Activated CD4-positive, alpha-beta T cell treated with anti-CD3 and anti-CD28 coated beads, Interleukin-2, Interleukin-6, amounts not matched to agents 100 ng/mL and 50 ng/mL, durations not matched to agents 16 hours and 8 hours (primary cell): ENCODE measurements around the gene DAP.

Experiments
- DNase-seq: peaks from one replicate; pipeline ENCODE4 v3.0.0-alpha.2; 2020

DAP gene

DNA sequence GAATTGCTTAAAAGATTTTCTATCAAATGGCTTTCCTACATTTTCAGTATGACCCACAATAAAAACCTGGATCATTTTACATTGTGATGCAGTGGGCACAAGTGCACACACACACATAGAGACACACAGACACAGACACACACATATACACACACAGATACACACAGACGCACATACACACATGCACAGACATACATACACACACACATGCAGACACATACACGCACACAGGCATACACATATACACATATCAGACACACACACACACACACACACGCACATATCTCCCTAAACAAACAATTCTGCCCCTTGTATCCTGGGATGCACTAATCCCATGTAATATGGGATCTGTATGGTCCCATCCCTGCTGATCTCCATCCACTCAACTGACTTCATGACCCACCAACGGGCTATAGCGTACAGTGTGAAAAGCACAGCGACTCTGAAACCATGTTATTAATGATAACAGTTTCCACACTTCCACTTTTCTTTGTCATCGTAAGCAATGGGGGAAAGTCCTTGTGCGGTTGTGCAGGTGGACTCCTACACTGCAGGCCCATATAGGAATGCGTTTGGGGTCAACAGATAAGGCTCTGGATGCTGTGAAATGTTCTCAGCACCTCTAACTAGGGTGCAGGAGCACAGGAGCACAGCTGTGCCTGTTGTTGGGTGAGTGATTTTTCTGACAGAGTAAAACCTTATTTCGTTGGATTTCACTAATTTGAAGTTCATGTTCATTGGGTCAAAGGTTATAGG lies 52.7 kb downstream of the DAP start:
- no peak for DNase-seq

- no peak for DNase-seq
These were observed 53.6 kb downstream of the DAP start for GRCh38 chr5:10707198-10708142.

DNA sequence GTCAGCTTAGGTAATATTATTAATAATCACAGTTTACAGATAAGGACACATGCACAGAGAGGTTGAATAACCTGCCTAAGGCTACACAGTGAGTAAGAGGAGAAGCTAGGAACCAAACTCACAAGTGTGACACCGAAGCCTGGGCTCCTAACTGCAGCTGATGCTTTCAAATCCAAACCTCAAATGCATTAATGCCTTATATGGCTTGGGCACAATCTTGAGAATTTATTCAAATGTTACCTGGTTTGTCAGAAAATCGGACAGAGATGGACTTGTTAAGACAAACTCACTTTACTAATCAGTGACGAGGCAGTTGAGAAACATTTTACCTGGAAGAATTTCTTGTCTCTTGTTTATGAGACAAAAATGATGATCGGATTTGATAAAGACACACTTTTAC lies 54.7 kb downstream of the DAP start:
- no peak for DNase-seq

GRCh38 chr5:10705747-10706146 lies 55.3 kb downstream of the DAP start:
- no peak for DNase-seq

DNA sequence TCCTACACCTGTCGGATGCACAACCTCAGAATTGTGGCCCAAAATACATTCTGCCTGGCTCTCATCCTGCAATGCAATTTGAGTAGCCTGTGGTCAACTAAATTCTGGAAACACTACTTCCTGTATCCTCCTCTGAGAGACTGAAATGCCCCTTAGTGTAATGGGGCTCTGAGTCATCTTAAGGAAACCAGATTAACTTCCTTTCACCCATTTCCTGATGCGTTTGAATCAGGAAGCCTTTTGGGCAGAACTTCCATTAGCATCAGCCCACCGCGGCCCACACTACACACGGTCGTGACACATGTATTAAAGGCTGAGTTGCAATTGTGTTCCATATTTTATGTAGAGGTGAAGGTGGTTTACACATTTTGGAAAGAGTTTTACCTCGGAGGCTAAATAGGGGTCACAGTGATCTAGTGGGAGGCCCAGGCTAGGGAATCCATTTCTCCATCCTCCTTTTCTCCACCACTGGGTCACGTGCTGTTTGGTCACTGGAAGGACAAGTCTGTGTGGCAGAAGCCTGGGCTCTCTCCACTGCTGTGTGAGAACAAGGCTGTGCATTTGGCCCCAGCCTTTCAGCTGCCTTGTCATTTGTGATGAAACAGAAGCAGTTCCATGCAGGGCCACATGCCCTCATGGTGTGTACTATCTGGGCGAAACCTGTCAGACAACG lies 55.9 kb downstream of the DAP start:
- DNase-seq, result peak; percentile 46

DNA sequence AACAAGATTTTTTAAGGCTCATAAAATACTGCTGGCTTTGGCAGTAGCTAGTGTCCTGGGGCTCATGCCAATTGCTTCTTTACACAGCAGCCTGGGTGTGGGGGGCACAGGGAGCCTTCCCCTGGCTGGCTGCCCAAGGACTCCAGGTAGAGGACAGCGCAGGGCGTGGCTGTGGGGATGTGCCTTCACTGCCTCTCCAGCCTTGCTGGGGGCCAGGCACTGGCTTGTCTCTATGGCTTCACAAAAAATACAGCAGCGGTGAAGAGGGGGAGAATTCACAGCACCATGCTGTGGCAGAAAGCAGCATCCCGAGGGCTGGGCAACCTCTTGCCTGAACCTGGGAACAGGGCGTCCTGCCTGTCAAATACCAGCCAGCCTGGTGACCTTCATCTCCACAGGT lies 57.4 kb downstream of the DAP start:
- DNase-seq, result no peak

- no peak for DNase-seq
These were observed 58.0 kb downstream of the DAP start for GRCh38 chr5:10702911-10703491.

DNA sequence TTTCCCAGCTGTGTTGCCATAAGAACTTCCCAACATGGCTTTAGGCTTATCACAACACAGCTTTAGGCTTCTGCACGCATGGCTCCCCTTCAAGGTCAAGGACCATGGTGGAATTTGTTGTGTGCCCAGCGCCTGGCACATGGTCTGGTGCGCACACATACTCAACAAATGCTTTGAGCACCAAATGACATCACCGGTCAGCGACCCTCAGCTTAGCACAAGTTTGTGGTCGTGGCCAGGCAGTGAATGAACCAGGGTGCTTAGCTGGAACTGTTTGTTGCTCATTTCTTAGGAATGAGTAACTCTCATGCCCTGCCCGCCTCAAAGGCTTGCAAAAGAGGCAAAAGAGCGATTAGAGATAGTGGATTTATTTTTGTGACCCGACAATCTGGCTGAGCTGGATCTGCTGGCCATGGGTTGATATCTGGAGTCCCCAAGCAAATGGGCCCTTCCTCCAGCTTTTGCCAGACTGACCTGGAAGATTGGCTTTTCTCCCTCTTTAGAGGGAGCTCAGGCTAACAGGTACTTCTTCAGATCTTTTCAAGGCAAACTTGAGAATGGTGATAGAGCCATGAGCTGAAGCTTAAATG lies 58.9 kb downstream of the DAP start:
- DNase-seq, result no peak

DNA sequence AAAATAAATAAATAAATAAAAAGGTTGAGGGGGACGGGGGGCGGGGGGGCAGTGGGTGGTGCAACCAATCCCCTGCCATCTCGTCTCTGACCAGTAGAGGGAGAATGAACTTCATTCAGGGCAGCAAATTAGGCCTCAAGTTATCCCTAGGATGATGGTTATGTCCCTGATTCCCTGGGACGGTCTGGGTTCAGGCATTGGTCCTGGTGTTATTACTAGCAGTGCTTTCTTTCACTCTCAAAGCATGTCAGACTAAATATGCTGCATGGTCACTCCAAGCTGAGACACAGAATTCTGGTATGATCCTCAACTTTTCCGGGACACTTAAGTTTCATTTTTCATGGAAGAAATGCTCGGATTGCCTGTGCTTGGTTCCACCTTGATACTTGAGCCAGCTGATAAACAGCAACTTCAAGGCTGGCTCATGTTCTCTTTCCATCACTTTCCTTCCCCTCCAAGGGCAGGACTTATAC lies 59.4 kb downstream of the DAP start:
- peak; percentile 49 for DNase-seq

DNA sequence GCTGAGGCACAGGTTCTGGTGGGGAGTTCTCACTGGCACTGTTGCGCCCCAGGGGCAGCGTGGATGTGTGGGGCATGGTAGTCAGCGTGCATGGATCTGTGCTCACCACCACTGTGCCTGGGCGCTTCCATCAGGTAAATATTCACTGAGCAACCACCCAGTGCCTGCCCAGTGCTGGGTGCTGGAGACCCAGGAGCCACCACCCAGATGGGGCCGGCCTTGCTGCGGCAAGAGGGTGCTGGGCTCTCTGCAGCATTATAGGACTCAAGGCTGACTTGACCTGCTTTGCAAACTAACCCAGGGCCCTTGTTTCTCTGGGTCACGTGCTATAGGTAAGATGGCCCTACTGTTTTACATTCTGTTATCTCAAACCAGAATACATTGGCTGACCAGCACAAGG lies 60.5 kb downstream of the DAP start:
- DNase-seq, result no peak

DNA sequence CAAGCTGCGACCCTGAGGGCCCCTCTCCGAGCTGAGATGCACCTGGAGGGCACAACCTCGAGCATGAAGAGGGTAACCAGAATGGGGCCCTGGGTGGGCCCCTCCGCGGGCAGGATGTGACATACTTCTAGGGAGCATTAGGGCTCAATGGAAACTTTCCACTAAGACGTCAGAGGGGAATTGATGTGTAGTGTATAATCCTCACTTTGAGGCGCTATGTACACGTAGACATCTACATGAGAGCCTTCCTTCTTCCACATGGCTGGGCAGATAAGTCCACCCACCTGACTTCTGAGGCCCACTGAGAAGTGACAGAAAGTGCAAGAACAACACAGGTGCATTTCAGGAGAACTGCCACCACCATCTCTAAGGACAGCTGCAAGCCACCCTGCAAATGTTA lies 61.0 kb downstream of the DAP start:
- no peak for DNase-seq

DNA sequence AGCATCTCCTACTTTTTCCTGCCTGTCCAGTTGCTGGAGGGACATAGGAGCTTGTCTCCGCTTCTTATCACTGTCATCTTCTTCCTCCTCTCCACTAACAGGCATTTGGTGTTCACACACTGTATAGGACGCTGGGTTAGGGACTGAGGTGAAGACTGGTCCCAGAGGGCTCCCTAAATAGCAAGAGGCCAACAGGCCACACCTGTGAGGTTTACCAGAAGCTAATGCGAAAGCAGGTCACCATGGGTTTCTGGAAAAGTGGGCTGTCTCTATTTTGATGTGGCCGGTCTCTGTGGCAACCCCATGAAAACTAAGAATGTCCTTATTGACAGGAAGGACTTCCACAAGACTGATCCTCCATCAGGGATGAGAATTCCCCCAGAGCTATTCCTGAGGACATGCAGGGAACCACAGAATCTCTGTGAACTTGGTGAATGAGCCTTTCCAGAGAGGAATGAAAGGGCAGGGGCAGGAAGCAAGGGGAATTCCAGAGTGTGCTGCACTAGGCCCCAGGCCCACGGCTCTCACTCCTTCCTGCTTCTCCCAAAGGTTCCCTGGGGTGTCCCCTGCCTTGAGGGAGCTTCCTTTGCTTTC lies 61.7 kb downstream of the DAP start:
- no peak for DNase-seq

DNA sequence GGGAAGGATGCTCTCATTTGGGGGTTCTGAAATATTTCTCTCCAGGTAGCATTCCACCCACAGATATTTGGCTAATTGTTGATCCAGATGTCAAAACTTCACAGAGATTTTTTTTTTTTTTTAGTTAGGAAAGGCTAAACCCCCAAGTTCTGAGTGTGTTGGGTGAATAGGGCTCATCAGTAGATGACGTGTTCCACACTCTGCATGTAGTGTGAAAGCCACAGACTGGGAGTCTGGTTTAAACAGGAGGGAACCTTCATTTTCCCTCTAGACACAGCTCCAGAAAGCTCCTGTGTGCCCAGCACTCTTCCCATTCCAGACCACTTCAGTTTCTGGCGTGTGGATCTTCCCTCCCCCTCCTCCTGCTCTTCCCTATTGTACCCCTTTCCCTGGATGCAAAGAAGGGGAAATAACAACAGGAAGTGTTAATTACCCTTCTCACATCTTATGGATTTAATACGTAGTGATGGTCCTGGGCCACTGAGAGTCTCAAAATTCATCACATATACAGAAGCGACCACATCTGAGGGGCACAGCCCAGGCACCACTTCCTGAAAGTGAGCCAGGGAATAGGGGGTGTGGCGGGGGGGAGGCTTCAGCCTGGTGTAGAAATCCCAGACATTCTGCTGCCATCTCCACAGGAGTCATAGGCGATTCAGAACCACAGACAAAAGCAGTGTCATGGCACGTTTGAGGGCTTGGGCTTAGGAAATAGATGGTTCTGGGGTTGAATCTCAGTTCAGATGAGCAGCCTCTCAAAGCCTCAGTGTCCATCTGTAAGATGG lies 65.1 kb downstream of the DAP start:
- DNase-seq, result no peak

DNA sequence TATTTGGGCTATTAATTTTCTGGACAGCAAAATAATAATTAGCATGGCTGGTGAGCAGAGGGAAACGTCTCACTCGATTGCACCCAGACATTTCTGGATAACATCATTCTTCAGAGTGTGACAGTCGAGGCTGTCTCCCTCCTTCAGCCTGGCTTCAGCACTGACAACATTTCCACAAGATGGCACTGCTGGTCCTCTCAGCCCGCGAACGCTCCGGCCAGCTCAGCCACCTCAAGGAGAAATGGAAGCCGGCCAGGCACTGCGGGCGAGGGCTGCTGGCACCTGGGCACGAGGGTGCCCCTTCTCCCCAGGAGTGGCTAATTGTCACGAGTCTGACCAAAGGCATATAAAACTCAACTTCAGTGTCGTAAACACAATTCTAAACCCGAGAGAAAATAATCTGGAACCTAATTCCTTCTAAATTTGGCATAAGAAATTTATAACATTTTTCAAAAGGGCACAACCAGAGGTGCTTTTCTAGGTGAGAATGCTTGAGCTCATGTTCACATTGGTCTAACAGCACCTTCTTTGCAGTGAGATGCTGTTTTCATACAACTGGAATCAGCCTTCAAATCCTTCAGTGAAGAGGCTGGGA lies 65.9 kb downstream of the DAP start:
- peak; percentile 25 for DNase-seq

DNA sequence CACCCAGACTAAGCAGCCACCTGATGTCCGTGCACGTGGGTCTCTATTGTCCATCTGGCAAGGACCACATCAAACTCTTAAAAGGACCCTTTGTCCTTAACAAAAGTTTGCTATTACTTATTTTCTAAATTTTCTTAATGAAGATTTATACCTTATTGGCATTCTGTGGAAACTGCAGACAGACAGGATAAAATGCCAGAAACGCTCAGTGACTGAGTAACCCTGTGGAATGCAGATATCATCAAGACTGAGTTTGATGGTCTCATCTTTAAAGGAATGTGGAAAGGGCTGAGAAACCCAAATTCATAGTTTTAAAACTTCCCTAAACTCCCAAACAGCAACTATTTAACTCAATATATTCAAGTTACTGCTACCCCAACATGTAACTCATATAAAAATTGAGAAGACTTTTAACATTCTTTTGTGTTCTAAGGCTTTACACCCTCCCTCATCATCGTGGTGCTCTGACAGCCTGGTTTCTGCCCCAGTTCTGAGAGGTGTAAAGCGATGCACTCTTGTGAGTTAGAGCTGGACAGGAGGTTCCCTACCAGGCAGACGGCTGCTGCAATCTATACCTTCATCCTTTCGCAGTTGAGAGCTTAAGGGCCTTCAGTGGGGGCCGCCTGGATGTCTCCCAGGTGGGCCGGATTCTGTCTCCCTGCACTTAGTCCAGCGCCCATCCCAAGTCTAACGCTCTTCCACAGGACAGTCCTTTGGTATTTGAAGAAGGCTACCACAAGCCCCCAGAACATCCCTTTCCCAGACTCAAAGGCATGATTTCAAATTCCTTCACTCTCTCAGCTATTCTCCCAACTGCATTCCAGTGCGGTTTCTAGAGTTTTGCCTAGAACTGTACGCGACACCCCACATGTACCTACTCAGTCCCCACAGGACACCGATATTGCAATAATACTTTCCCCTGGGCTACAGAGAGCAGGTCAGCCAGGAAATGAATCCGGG lies 68.9 kb downstream of the DAP start:
- DNase-seq, result no peak

- DNase-seq, result no peak
These were observed 70.3 kb downstream of the DAP start for GRCh38 chr5:10690460-10691440.

- DNase-seq, result peak; percentile 59
These were observed 71.5 kb downstream of the DAP start for GRCh38 chr5:10689391-10690081.

DNA sequence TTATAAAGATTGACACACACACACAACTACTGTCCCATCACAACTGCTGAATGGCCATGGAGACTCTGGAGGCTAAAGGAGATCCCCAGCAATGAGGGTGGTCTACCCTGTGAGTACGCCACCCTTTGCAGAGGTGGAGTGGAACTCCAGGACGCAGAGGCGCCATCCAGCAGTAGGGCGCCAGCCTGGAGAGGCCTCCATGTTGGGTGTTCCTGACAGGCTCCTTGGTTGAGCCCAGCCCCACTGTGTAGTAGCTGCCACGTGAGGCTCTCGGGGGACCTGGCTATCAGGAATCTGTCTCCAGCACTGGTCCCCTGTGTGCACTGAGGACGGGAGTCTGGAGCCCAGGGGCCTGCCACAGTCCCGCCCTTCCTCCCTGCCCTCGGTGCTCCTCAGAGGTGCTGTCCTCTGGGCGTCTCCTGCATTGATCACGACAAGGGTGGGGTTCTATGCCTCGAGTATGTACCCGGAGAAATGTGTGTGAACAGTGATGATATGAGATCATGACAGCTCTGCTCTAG lies 72.3 kb downstream of the DAP start:
- no peak for DNase-seq
